Neural crest cell (in vitro differentiated cells): ENCODE results near the gene GCNA. TPM values are rescaled to one million over a fixed set of nuclear protein-coding genes. Genes with fewer than 3 reads are reported as not detected.

ENCODE experiments used
- DNase-seq: peaks from one replicate; pipeline ENCODE4 v3.0.0; 2021; ENCODE audit warnings: low read depth, mixed read lengths, low spot score
- H3K27ac Mint-ChIP-seq: one replicate; pipeline ENCODE4 v1.8.0; 2021; ENCODE audit warnings: mild to moderate bottlenecking, mixed read lengths; ENCODE audit not compliant: unreplicated experiment
- H3K27me3 Mint-ChIP-seq: 2 replicates; pipeline ENCODE4 v1.8.0; 2021; ENCODE audit warnings: low read depth, mild to moderate bottlenecking, mixed read lengths
- H3K36me3 Mint-ChIP-seq: 2 replicates; pipeline ENCODE4 v1.8.0; 2021; ENCODE audit warnings: low read depth, mild to moderate bottlenecking, mixed read lengths
- H3K4me1 Mint-ChIP-seq: 2 replicates; pipeline ENCODE4 v1.8.0; 2021; ENCODE audit warnings: mixed read lengths
- H3K4me3 Mint-ChIP-seq: one replicate; pipeline ENCODE4 v1.8.0; 2021; ENCODE audit warnings: mild to moderate bottlenecking, mixed read lengths
- H3K9me3 Mint-ChIP-seq: 2 replicates; pipeline ENCODE4 v1.8.0; 2021; ENCODE audit warnings: mixed read lengths
- CTCF ChIP-seq: fragments of 200-600 bp; sonication (generic); conservative IDR thresholded peaks from 2 replicates; pipeline ENCODE4 v1.5.0; 2021; ENCODE audit warnings: antibody characterized with exemption, mild to moderate bottlenecking
- total RNA-seq: library from RNA; stranded (reverse); gene quantifications from 2 replicates; pipeline ENCODE4 v1.2.1, GENCODE V29; 2021

The GCNA gene
- total RNA-seq, 1 donor from 2014 or later, result 2.0 TPM

GRCh38 chrX:71542411-71542810, 35.8 kb upstream of the GCNA start:
- Mint-ChIP-seq H3K9me3 (no peaks in the 10 kb centered on the region), H3K36me3 (peaks cover 12% of the 10 kb centered on the region), H3K4me3 (no peak overlapping the region), H3K27ac (no peak overlapping the region), H3K27me3 (no peaks in the 10 kb centered on the region), H3K4me1 (peaks cover 28% of the 10 kb centered on the region)
- TF ChIP-seq CTCF, result no peak
- no peak for DNase-seq

GRCh38 chrX:71542825-71543224, 35.4 kb upstream of the GCNA start:
- no peak for TF ChIP-seq CTCF
- Mint-ChIP-seq H3K27me3 (no peaks in the 10 kb centered on the region), H3K4me1 (peaks cover 28% of the 10 kb centered on the region), H3K4me3 (no peak overlapping the region), H3K27ac (no peak overlapping the region), H3K9me3 (no peaks in the 10 kb centered on the region), H3K36me3 (peaks cover 12% of the 10 kb centered on the region)
- DNase-seq, result no peak

GRCh38 chrX:71543316-71543715, 34.9 kb upstream of the GCNA start:
- Mint-ChIP-seq H3K9me3 (no peaks in the 10 kb centered on the region), H3K27me3 (no peaks in the 10 kb centered on the region), H3K4me1 (peaks cover 28% of the 10 kb centered on the region), H3K36me3 (peaks cover 13% of the 10 kb centered on the region), H3K27ac (no peak overlapping the region), H3K4me3 (no peak overlapping the region)
- no peak for DNase-seq
- TF ChIP-seq CTCF, result no peak

- H3K4me1 Mint-ChIP-seq, result peaks cover 19% of the 10 kb centered on the region
- no peak for TF ChIP-seq CTCF
- H3K9me3 Mint-ChIP-seq, result no peaks in the 10 kb centered on the region
- H3K4me3 Mint-ChIP-seq, result no peak overlapping the region
- no peaks in the 10 kb centered on the region for H3K27me3 Mint-ChIP-seq
- H3K27ac Mint-ChIP-seq, result no peak overlapping the region
- DNase-seq, result no peak
- peaks cover 16% of the 10 kb centered on the region for H3K36me3 Mint-ChIP-seq
Measured at GRCh38 chrX:71545364-71545763, 32.9 kb upstream of the GCNA start.

- H3K9me3 Mint-ChIP-seq, result no peaks in the 10 kb centered on the region
- peaks cover 11% of the 10 kb centered on the region for H3K36me3 Mint-ChIP-seq
- H3K4me3 Mint-ChIP-seq, result no peak overlapping the region
- TF ChIP-seq CTCF, result no peak
- peaks cover 12% of the 10 kb centered on the region for H3K4me1 Mint-ChIP-seq
- H3K27ac Mint-ChIP-seq, result no peak overlapping the region
- H3K27me3 Mint-ChIP-seq, result no peaks in the 10 kb centered on the region
- no peak for DNase-seq
Measured at GRCh38 chrX:71546879-71547278, 31.4 kb upstream of the GCNA start.

- Mint-ChIP-seq H3K27ac (no peak overlapping the region), H3K4me3 (no peak overlapping the region), H3K9me3 (no peaks in the 10 kb centered on the region), H3K4me1 (peaks cover 12% of the 10 kb centered on the region), H3K27me3 (no peaks in the 10 kb centered on the region), H3K36me3 (peaks cover 11% of the 10 kb centered on the region)
- no peak for DNase-seq
- TF ChIP-seq CTCF, result no peak
Measured at GRCh38 chrX:71547339-71547738, 30.9 kb upstream of the GCNA start.
